ENCODE data around the gene DAZAP1.

Gene DAZAP1

DNA sequence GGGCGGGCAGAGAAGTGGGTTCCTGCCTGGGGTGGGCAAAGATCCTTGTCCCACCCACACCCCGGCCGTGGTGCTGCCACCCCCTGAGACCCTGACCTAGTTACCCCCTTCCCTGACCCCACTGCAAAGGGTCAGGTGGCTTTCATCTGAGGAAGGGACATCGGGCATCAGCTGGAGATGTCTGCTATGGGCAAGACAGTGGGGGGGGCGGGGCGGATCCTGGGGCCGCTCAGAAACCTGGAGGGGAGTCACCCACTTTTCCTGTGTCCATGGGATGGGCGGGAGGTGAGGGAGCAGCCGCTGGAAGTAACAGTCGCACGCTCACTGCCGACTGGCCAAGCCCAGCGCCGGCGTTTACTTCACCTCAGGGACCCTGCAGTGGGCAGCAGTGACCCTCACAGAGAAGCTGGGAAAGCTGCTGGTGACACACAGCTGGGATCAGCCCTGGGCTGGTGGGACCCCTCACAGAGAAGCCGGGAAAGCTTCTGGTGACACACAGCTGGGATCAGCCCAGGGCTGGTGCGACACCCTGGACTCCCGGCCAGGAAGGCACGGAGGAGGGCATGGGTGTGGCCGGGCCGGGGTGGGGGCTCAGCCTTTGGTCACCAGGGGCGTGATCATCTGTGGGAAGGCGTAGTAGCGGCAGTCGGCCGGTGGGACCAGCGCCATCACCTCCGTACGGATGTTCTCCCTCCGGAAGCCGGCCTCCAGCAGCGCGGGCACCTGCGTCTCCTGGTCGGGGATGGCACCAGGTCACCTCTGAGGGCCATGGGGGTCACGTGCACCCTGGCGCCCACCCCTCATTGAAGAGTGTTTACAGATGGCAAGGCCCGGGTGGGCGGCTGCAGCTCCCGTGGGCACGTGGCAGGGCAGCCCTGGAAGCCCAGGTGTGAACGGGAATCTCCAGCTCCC lies 10.4 kb upstream of the DAZAP1 start:
- Histone ChIP-seq H3K36me3 (ENCODE audit: control insufficient read depth in 1 of 2, insufficient read depth in 2 of 2, low read depth in 1 of 2, low read length in 2 of 2) (peaks cover 14 to 61% of the 10 kb centered on the region in 2 experiments), H3K4me2 (ENCODE audit: low read length, poor library complexity, severe bottlenecking) (no peak overlapping the region), H2BK5ac (ENCODE audit: low read depth, low read length, poor library complexity, severe bottlenecking) (no peak overlapping the region), H3K23ac (ENCODE audit: low read length in 2 of 2) (no peak overlapping the region), H3K79me1 (replicated peaks; ENCODE audit: low read length, poor library complexity, severe bottlenecking) (peaks cover 10% of the 10 kb centered on the region), H2BK12ac (ENCODE audit: low read length in 2 of 2) (no peak overlapping the region), H3K4me1 (ENCODE audit: control insufficient read depth, insufficient read depth, low read depth, low read length) (peaks cover 36% of the 10 kb centered on the region), H2BK15ac (ENCODE audit: low read depth, poor library complexity, severe bottlenecking) (no peak overlapping the region), H3K27ac (ENCODE audit: low read length, poor library complexity, severe bottlenecking) (no peak overlapping the region), H3K9me3 (ENCODE audit: control insufficient read depth, low read length) (no peaks in the 10 kb centered on the region), H3K9ac (ENCODE audit: low read length) (no peak overlapping the region), H2AFZ (ENCODE audit: low read depth, low read length) (no peak overlapping the region), H3K14ac (ENCODE audit: low read length in 2 of 2) (no peak overlapping the region), H3K4me3 (ENCODE audit: insufficient read depth in 1 of 2, low read depth in 1 of 2, low read length in 2 of 2) (no peak overlapping the region), H4K91ac (ENCODE audit: low read length) (peak overlapping the region; percentile 21), H3K4ac (ENCODE audit: low read depth in 1 of 2, low read length in 2 of 2) (no peak overlapping the region), H3K27me3 (ENCODE audit: control insufficient read depth in 1 of 2, insufficient read depth in 1 of 2, low read length in 2 of 2) (no peaks in the 10 kb centered on the region), H2BK120ac (ENCODE audit: low read depth, low read length) (no peak overlapping the region), H3K18ac (ENCODE audit: low read depth in 1 of 2, low read length in 2 of 2) (no peak overlapping the region), H2AK5ac (ENCODE audit: low read length, severe bottlenecking) (no peak overlapping the region), H4K8ac (ENCODE audit: low read length) (no peak overlapping the region)
- 92% methylated on average over 39 of the region's 42 CpGs for WGBS
- no peak for DNase-seq

DNA sequence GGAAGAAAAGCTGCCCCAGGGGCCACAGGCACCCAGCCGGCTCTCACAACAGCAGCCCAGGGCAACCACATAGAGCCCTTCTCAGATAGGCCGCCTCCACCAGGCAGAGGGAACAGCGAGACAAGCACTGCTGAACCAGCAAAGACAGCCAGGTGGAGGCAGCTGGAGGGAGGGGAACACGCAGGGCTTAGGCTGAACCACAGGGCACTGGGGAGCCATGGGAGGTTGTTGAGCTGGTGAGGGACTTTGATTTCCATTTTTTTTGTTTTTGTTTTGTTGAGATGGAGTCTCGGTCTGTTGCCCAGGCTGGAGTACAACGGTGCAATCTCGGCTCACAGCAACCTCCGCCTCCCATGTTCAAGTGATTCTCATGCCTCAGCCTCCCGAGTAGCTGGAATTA lies 9.5 kb upstream of the DAZAP1 start:
- Histone ChIP-seq H2BK15ac (ENCODE audit: low read depth, poor library complexity, severe bottlenecking) (no peak overlapping the region), H3K27me3 (ENCODE audit: control insufficient read depth in 1 of 2, insufficient read depth in 1 of 2, low read length in 2 of 2) (no peaks in the 10 kb centered on the region), H2BK12ac (ENCODE audit: low read length in 2 of 2) (no peak overlapping the region)

DNA sequence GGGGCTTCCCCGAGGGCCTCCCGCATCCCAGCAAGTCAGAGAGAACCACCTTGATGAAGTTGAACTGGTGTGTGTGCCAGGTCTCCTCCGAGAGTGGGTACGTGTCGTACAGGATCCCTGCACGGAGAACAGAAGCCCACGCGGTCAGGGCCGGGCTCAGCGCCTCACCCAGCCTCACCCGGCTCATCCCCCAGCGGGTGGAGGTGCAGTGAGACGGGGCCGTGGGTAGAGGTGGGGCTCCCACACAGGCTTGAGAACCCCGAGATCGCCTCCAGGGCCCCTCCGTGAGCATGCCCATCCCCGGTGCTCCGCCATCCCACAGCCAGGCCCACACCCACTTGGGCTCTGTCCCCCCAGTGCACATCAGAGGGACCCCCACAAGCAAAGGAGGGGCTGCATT lies 8.3 kb upstream of the DAZAP1 start:
- no peak overlapping the region for H3K9ac ChIP-seq (ENCODE audit: low read length)
- H2BK15ac ChIP-seq (ENCODE audit: low read depth, poor library complexity, severe bottlenecking), result no peak overlapping the region
- H2AFZ ChIP-seq (ENCODE audit: low read depth, low read length), result no peak overlapping the region
- peaks cover 10% of the 10 kb centered on the region for H3K79me1 ChIP-seq (replicated peaks; ENCODE audit: low read length, poor library complexity, severe bottlenecking)
- peaks cover 0 to 41% of the 10 kb centered on the region in 2 experiments for H3K36me3 ChIP-seq (ENCODE audit: control insufficient read depth in 1 of 2, insufficient read depth in 2 of 2, low read depth in 1 of 2, low read length in 2 of 2)
- no peak overlapping the region for H3K27ac ChIP-seq (ENCODE audit: low read length, poor library complexity, severe bottlenecking)
- no peak overlapping the region for H3K14ac ChIP-seq (ENCODE audit: low read length in 2 of 2)
- no peak overlapping the region for H3K23ac ChIP-seq (ENCODE audit: low read length in 2 of 2)
- H4K91ac ChIP-seq (ENCODE audit: low read length), result no peak overlapping the region
- H2BK5ac ChIP-seq (ENCODE audit: low read depth, low read length, poor library complexity, severe bottlenecking), result no peak overlapping the region
- no peak for DNase-seq
- H2BK120ac ChIP-seq (ENCODE audit: low read depth, low read length), result no peak overlapping the region
- 97% methylated on average over 19 of the region's 19 CpGs for WGBS
- no peaks in the 10 kb centered on the region for H3K27me3 ChIP-seq (ENCODE audit: control insufficient read depth in 1 of 2, insufficient read depth in 1 of 2, low read length in 2 of 2)
- H4K8ac ChIP-seq (ENCODE audit: low read length), result no peak overlapping the region
- H3K9me3 ChIP-seq (ENCODE audit: control insufficient read depth, low read length), result no peaks in the 10 kb centered on the region
- H3K4me3 ChIP-seq (ENCODE audit: insufficient read depth in 1 of 2, low read depth in 1 of 2, low read length in 2 of 2), result no peak overlapping the region
- no peak overlapping the region for H2AK5ac ChIP-seq (ENCODE audit: low read length, severe bottlenecking)
- H3K4ac ChIP-seq (ENCODE audit: low read depth in 1 of 2, low read length in 2 of 2), result no peak overlapping the region
- H3K4me2 ChIP-seq (ENCODE audit: low read length, poor library complexity, severe bottlenecking), result no peak overlapping the region
- H3K4me1 ChIP-seq (ENCODE audit: control insufficient read depth, insufficient read depth, low read depth, low read length), result peaks cover 44% of the 10 kb centered on the region
- H3K18ac ChIP-seq (ENCODE audit: low read depth in 1 of 2, low read length in 2 of 2), result no peak overlapping the region
- H2BK12ac ChIP-seq (ENCODE audit: low read length in 2 of 2), result no peak overlapping the region

More for the DNA sequence above, 9.5 kb upstream of the DAZAP1 start:
- Histone ChIP-seq H3K23ac (ENCODE audit: low read length in 2 of 2) (no peak overlapping the region), H3K14ac (ENCODE audit: low read length in 2 of 2) (no peak overlapping the region), H3K9ac (ENCODE audit: low read length) (no peak overlapping the region), H2BK120ac (ENCODE audit: low read depth, low read length) (no peak overlapping the region), H3K36me3 (ENCODE audit: control insufficient read depth in 1 of 2, insufficient read depth in 2 of 2, low read depth in 1 of 2, low read length in 2 of 2) (peaks cover 10 to 54% of the 10 kb centered on the region in 2 experiments), H4K8ac (ENCODE audit: low read length) (no peak overlapping the region), H3K4ac (ENCODE audit: low read depth in 1 of 2, low read length in 2 of 2) (no peak overlapping the region), H2AFZ (ENCODE audit: low read depth, low read length) (no peak overlapping the region), H2BK5ac (ENCODE audit: low read depth, low read length, poor library complexity, severe bottlenecking) (no peak overlapping the region), H4K91ac (ENCODE audit: low read length) (no peak overlapping the region), H3K4me1 (ENCODE audit: control insufficient read depth, insufficient read depth, low read depth, low read length) (peaks cover 42% of the 10 kb centered on the region), H3K27ac (ENCODE audit: low read length, poor library complexity, severe bottlenecking) (no peak overlapping the region), H3K79me1 (replicated peaks; ENCODE audit: low read length, poor library complexity, severe bottlenecking) (peaks cover 10% of the 10 kb centered on the region), H3K4me3 (ENCODE audit: insufficient read depth in 1 of 2, low read depth in 1 of 2, low read length in 2 of 2) (no peak overlapping the region), H3K9me3 (ENCODE audit: control insufficient read depth, low read length) (no peaks in the 10 kb centered on the region), H2AK5ac (ENCODE audit: low read length, severe bottlenecking) (no peak overlapping the region), H3K18ac (ENCODE audit: low read depth in 1 of 2, low read length in 2 of 2) (no peak overlapping the region), H3K4me2 (ENCODE audit: low read length, poor library complexity, severe bottlenecking) (no peak overlapping the region)
- WGBS, result 96% methylated on average over 9 of the region's 9 CpGs
- no peak for DNase-seq

DNA sequence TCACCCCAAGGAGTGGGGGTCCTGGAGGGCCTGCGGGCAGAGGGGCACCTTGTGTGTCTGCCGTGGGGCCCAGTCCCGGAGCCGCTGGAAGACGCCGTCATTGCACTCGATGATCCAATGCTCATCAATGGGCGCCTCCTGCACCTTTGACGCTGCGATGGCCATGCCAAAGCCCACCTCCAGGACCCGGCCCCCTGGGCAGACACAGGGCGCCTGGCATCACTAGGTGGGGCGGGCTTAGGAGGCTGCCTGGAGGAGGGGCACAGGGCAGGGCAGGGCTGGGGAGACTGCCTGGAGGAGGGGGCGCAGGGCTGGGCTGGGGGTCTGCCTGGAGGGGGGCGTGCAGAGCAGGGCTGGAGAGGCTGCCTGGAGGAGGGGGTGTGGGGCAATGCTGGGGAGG lies 7.6 kb upstream of the DAZAP1 start:
- Histone ChIP-seq H3K4ac (ENCODE audit: low read depth in 1 of 2, low read length in 2 of 2) (no peak overlapping the region), H2BK12ac (ENCODE audit: low read length in 2 of 2) (no peak overlapping the region), H3K27me3 (ENCODE audit: control insufficient read depth in 1 of 2, insufficient read depth in 1 of 2, low read length in 2 of 2) (no peaks in the 10 kb centered on the region), H3K79me1 (replicated peaks; ENCODE audit: low read length, poor library complexity, severe bottlenecking) (peaks cover 10% of the 10 kb centered on the region), H3K14ac (ENCODE audit: low read length in 2 of 2) (no peak overlapping the region), H3K4me3 (ENCODE audit: insufficient read depth in 1 of 2, low read depth in 1 of 2, low read length in 2 of 2) (no peak overlapping the region), H3K9me3 (ENCODE audit: control insufficient read depth, low read length) (no peaks in the 10 kb centered on the region), H4K8ac (ENCODE audit: low read length) (no peak overlapping the region), H2BK5ac (ENCODE audit: low read depth, low read length, poor library complexity, severe bottlenecking) (no peak overlapping the region), H3K18ac (ENCODE audit: low read depth in 1 of 2, low read length in 2 of 2) (no peak overlapping the region), H2BK15ac (ENCODE audit: low read depth, poor library complexity, severe bottlenecking) (no peak overlapping the region), H2AFZ (ENCODE audit: low read depth, low read length) (no peak overlapping the region), H3K4me2 (ENCODE audit: low read length, poor library complexity, severe bottlenecking) (no peak overlapping the region), H4K91ac (ENCODE audit: low read length) (no peak overlapping the region), H3K4me1 (ENCODE audit: control insufficient read depth, insufficient read depth, low read depth, low read length) (peaks cover 44% of the 10 kb centered on the region), H3K27ac (ENCODE audit: low read length, poor library complexity, severe bottlenecking) (no peak overlapping the region), H3K9ac (ENCODE audit: low read length) (no peak overlapping the region), H3K23ac (ENCODE audit: low read length in 2 of 2) (no peak overlapping the region), H3K36me3 (ENCODE audit: control insufficient read depth in 1 of 2, insufficient read depth in 2 of 2, low read depth in 1 of 2, low read length in 2 of 2) (peaks cover 0 to 35% of the 10 kb centered on the region in 2 experiments), H2AK5ac (ENCODE audit: low read length, severe bottlenecking) (no peak overlapping the region), H2BK120ac (ENCODE audit: low read depth, low read length) (no peak overlapping the region)
- WGBS, result 97% methylated on average over 15 of the region's 15 CpGs
- no peak for DNase-seq
